ENCODE data around the gene HCFC2.

HCFC2 gene

DNA sequence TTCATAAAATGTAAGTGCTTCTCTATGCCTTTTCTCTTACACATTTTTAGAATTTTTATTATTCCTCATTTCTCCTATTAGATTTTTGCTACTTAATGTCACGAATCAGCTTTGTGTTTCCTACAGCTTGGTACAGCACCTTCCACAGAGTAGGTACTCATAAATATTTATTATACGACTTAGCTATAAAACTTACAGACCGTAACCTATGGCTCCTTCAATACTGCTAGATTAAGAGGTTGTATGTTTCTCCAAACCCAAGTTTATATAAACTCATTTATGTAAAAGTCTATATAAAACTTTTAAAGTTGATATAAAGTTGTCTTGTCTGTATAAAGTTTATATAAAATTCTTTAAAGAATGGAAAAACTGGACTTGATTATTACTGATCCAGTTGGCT, 62.2 kb downstream of the HCFC2 start:
- DNase-seq, result no peak

DNA sequence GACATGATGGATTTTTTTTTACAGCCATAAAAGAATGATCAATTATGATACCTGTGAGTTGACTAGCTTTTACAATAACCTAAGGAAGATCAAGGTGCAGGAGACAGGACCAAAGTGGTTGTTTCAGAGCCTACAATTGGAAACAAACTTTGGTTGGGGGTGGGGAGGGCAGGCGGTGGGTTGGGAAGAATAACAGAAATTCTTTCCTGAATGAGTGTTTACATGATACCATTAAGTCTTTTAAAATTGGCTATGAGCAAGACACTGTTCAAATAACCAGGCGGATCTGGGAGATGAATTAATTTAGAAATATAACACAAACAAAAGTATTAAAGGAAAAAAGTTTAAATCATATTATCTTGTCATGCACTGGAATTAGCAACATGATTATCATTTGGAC, 66.4 kb downstream of the HCFC2 start:
- DNase-seq, result no peak

DNA sequence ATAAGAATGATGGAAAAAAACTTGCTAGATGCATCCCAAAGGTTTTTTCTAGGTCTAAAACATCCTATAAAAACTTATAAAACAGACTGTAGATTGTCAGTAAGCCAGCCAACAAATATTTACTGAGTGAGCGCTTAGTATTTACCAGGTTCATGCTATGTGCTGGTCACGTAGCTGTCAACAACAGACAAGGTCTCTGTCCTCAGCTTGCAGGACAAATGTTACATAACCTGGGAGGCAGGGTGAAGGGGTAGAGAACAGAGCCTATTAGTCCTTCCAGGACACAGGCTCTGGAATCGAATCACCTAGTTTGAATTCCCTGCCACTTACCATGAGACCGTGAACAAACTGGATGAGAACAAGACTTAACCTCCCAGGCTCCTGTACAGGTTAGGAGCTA, 67.3 kb downstream of the HCFC2 start:
- no peak for DNase-seq

DNA sequence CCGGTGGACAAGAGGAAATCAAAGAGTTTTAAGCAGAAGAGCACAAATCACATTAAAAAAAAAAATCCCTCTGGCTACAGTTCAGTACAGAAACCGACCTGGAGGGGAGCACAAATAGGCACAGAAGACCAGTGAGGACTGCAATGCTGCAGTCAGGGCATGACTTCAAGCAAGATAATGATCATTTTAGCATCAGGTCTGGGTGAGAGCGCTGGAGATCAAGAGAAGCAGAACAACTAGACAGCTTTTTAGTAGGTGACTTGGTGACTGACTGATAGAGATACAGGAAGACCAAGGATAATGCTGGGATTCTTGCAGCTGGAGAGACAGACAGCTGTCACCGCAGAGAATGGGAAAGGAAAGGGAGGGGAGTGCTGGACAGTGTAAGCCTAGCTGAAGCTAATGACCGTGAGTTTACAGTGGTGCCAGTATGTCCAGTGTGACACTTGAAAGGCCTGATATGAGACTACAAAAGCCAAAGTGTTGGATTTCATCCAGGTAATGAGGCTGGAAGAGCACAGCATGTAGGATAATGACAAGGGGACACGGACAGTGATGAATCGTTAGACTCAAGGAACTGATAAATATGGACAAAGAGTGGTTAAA, 68.1 kb downstream of the HCFC2 start:
- peak; percentile 7 for DNase-seq

DNA sequence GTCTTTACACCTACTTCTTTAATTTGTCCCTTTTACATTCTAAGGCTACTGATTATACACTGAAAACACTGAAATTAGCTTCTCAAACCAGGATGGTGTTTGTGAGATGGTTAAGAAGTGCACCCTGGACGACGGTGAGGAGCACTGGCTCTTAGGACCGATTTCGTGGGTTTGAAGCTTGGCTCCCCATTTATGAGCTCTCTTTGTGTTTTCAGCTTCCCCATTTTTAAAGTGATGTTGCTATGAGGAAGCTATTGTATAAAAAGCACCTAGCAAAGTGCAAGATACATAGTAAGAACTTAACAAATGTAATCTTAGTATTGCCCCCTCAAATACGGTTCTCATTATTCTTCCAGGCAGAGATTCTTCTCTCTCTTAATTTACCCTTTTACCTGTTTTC, 69.0 kb downstream of the HCFC2 start:
- peak; percentile 41 for DNase-seq

DNA sequence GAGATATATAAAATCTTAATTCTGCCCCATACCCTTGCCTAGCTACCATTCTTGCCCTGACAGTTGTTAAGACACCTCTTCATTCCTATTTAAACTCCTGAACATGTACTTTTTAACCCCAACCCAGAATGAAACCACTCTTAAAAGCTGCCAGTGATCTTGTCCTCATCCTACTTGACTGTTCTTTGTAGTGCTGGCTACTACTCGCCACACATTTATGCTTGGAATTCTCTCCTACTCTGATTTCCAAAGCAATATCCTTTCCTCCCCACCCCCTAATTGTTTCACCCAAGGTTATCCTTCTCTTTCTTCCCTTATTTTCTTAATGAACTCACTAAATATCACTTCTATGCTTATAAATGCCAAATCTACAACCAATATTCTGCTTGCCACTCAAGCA, 69.5 kb downstream of the HCFC2 start:
- DNase-seq, result no peak

DNA sequence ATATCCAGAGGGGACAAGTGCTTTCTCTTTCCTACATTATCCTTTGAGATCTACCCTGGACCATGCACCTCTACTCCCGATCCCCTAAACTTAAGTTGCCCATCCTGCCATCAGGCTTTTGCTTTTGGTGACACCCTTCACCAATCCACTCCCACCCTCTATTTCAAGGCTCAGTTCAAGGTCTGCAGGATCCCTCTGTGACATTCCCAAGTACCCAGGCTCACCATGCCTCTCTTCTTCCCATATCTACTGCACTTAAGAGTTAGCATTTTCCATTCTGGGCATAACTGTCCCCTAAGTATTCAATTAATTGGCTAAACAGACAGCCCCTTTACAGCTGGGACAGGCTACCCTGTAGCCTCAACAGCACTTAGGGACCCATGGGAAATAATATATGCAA, 70.6 kb downstream of the HCFC2 start:
- DNase-seq, result no peak

DNA sequence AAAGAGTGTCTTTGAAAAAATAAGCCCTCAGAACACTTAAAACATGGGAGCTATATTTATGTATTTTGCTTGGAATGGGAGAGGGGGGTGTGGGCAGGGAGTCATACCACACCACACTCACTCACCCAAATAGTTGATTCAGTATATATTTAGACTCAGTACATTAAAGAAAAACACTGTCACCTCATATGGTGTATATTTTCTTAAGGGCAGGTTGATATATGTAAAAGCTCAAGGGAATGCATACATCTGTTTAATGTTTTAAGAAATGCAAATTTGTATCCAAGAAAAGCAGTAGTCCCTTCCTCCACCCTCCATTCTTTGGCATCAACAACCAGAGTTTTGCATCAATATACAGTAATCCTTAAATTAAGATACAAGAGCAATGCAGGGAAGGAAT, 72.2 kb downstream of the HCFC2 start:
- DNase-seq, result peak; percentile 19

DNA sequence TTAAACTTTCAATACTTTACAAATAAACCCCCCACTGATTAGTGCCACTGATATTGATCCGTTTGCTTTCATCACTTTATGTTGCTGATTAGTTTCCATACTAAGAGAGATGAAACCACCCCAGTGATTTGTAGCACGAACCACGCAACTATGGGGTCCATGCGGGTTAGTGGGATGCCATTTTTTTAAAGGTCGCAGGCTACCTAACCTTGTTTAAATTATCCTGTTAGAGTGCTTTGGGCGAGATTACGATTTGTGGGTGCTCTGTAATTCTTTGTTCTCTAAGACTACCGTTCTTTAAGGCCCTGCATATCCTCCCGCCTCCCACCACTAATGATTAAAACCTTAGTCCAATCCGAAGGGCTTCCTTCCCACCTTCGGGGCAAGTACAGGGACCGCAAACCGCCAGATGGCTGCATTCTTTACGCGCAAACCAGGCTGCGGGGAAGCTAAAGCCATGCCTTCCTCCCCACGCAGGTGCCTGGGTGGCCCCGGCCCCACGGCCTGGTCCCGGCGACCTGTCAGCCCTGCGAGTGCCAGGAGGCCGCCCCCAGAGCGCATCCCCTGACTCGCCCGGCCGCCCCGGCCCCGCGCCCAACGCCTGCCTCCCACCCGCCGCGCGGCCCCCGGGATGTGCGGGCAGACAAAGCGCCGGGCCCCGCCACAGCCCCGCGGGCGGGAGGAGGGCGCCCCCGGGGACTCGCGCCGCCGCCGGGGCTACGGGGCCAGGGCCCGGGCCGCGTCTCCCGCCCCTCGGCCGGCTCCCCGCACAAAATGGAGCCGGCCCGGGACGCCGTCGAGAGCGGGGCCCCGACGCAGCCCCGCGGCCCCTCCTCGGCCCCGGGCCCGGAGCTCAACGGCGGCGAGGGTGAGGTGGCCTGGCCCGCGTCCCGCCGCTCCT, 72.9 kb downstream of the HCFC2 start:
- DNase-seq, result peak; percentile 73

DNA sequence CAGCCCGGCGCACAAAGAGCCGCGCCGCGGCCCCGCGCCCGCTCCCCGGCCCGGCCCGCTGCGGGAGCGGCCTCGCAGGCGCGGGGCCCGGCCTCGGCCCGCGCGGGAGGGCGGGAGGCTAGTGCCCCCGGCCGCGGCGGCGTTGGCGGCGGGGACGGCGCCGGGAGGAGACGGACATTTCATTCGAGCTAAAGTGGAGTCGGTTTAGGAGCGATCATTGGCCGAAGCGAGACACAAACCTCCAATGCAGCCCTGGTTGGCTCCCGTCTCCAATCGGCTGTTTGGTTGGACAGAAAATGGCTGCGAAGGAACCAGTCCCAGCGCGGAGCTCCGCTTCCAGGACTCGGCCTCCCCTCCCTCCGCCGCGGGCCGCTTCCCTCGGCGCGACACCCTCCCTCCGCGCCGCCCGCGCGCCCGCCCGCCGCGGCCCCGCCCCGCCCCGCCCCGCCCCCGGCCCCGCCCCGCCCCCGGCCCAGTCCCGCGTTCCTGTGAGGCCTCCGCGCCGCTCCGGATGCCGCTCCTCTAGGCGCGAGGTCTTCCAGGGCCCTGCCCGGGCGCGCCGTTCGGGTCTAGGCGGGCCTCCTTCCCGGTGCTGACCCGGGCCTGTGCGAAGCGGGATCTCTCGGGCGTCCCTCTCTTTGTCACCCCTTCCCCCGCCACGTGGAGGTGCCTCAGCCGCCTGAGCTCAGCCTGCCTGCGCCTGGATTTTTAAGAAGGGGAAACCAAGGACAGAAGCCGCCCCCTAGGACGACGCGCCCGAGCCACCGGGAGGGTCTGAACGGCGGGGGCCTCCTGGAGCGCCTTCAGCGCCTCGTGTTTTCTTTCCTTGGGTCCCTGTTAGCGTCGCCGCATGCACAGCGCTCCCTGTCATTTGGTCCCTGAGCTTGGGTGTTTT, 73.8 kb downstream of the HCFC2 start, which contains the start of gene NFYB:
TSS of gene NFYB (minus strand) at position 309 of the 895 bp plus-strand sequence. CDS start 2,757 bp downstream, outside the sequence.
- peak; percentile 99 for DNase-seq

DNA sequence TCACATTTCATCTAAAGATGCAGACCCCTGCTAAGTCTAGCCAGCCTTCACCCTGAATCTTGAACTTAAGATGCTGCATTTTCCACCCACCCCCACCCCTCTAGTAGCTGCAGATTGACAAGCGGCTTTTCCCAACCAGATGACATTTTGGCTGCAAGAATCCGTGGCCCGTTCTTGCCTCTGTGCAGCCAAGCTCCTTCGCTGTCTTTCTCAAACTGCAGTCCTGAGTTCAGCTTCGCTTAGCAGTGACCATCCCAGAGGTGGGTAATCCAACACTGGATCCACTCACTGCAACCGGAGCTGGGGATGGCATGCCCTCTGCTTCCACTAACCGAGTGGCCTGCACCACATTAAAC, 74.4 kb downstream of the HCFC2 start:
- peak; percentile 7 for DNase-seq

DNA sequence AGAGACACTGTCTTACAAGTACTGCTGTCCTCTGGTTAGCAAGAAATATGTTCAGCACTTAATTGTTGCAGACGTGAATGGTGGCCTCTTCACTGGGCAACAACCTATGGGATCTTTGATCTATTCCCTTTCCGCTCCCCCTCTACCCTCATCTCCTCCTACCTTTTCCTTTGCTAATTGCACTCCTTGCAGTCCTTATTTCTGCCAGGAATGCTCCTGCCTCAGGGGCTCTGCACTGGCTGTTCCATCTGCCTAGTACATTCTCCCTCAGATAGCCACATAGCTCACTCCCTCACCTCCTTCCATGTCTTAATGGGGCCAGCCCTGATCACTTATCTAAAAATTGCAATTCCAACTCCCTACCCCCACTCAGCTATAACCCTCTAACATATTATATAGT, 78.2 kb downstream of the HCFC2 start:
- DNase-seq, result no peak

DNA sequence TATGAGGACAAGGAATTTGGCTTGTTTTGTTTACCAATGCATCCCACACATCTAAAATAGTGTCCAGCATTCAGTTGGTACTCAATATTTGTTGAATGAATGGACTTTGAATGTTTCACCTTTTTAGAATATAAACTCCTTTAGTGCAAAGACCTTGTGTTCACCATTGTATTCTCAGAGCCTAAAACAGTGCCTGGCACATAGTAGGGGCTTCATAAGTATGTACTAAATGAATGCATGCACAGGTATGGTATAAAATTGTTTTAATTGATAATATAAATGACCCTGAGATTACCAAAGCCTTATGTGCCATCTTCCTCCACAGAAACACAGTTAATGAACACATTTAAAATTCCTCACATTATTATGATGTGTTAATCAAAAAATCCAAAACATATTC, 78.7 kb downstream of the HCFC2 start:
- no peak for DNase-seq

DNA sequence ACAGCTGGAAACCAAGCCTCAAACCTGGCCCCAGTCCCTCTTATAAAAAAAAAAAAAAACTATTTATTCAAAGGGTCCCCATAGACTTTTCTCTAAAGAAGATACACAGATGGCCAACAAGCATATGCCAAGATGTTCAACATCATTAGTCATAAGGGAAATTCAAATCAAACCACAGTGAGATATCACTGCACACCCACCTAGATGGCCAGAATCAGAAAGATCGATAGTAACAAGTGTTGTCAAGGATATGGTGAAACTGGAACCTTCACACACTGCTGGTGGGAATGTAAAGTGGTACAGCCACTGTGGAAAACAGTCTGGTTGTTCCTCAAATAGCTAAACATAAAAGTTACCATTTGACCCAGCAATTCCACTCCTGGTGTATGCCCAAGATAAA, 79.6 kb downstream of the HCFC2 start:
- DNase-seq, result no peak

DNA sequence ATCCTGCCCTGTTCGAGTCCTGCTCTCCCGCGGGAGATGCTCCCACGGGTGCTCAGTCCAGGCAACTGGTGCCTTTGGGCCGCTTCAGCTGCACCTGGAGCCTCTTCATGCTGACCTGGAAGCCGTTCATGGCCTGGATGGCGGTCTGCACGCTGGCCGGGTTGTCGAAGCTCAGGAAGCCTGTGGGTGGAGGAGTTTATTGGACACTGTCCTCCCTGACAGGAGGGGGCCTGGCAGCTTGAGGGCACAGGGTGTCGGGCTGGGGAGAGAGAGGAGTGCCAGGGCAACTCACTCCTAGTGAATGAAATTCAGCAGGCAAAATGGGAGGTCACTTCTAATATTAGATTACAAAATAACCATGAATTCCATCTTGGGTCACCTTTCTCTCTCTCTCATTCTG, 83.0 kb downstream of the HCFC2 start:
- no peak for DNase-seq

DNA sequence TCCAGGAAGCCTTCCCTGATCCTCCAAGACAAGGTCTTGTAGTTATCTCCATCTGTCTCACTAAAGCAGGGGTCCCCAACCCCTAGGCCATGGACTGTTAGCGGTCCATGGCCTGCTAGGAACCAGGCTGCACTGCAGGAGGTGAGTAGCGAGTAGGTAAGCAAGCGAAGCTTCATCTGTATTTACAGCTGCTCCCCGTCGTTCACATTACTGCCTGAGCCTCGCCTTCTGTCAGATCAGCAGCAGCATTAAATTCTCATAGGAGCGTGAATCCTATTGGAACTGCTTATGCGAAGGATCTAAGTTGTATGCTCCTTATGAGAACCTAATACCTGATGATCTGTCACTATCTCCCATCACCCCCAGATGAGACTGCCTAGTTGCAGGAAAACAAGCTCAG, 86.1 kb downstream of the HCFC2 start:
- no peak for DNase-seq

DNA sequence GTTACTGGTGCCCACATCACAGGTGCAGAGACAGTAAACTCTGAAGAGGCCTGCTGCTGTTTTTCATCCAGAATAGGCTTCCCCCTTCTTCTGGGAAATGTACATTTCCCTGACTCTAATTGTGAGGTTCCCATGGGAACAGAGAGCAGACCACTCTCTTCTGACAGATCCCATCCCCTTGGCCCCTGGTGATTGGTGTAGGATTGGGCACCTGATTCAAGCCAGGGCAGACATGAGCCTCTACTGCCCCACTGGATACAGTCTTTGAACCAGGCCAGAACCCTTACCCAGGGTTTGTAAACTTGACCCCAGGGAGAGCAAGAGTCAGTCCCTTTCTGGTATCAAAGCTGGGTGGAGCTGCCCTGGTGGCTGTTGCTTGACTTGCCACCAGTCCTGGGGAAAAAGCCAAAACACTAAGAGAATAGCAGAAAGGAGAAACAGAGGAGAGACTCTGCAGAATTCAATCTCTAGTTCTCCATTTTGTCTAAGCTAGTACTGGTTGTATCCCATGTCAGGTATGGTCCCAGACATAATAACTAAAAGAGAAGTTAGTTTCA, 88.4 kb downstream of the HCFC2 start:
- no peak for DNase-seq

DNA sequence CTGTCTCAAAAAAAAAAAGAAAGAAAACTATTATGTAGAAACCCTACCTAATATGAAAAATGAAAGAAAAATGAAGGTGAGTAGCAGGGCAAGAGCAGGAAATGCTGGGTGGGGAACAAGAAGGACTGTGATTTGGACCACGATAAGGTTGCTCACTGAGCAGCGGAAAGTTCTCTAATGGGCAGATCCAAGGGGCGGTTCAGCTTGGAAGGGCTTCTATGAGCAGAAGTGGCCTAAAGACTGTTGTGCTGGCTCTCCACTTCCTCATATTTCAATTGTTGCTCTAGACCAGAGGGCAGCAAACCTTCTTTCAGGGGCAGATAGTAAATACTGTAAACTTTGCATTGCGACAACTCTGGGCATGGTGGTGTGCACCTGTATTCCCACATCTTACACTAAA, 90.0 kb downstream of the HCFC2 start:
- DNase-seq, result peak; percentile 60

DNA sequence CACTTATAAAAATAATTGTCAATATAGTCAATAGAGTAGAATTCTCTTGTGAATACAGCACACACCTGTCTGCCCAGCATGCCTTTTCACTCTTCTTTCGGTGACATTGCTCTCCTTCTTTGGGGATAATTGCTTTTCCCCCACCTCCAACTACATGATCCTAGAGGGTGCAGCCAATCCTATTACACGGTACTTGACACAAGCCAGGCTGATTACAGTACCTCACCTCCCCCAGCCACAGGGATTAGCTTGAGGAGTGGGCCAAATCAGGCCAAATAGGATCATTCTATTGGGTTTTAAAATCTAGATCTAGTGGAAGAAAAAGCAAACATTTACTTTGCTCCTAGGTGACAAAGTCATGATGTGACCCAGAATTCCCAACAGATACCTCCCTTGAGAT, 90.5 kb downstream of the HCFC2 start:
- DNase-seq, result no peak
